ENCODE measurements around the gene SURF1. TPM values are rescaled to one million over a fixed set of nuclear protein-coding genes. Genes with fewer than 3 reads are reported as not detected.
A peak's percentile ranks its signal among the peaks of the same experiment; 100 is the strongest.

SURF1 gene
- total RNA-seq, 1 experiment from 2014 or later: 71.7 TPM

DNA sequence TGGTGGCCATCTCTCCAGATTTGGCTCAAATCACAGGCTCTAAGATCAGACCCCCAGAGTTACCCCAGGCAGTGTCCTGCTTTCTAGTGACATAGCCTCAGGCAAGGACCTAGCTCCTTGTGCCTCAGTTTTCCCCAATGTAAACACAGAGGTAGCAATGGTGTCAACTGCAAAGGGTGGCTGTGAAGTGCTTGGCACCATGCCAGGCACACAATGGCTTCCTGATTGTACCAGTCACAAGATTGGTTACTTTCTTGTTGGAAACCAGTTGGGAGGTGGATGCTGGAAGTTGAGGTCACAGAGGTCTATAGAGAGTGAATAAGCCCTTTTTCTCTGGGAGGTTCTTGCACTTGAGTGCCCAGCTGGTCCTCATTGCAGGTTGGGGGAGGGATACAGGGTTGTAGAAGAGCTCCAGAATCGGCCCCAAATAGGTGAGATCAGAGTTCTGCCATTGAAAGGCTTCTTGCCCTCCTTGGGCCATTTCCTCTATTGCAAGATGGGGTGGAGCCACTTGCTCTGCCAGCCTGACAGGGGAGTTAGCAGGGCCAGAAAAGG lies 22.2 kb upstream of the SURF1 start:
- H4K20me1 ChIP-seq (ENCODE audit: insufficient read depth): 0 out of 2 replicates have a peak, but pooled peaks cover 6% of the 10 kb centered on the region
- H2AFZ ChIP-seq (ENCODE audit: low read depth, low read length, poor library complexity, severe bottlenecking): no peak overlapping the region
- no peak for DNase-seq (ENCODE audit: low read depth, low spot score)
- H3K4me2 ChIP-seq (ENCODE audit: low read length): peak overlapping the region; percentile 55
- H3K27ac ChIP-seq (ENCODE audit: low read depth, low read length): no peak overlapping the region
- BruUV-seq (replicated peaks): no TSS peak
- H3K9me2 ChIP-seq (ENCODE audit: insufficient read depth): no peaks in the 10 kb centered on the region
- H3K79me2 ChIP-seq (ENCODE audit: insufficient read depth, low read length): peaks cover 24% of the 10 kb centered on the region
- intact Hi-C loops (cut with micrococcal nuclease): no loop called here
- no peak overlapping the region for H3K9ac ChIP-seq (ENCODE audit: low read length)
- no peaks in the 10 kb centered on the region for H3K27me3 ChIP-seq (ENCODE audit: insufficient read depth, low read length)
- peaks cover 0 to 10% of the 10 kb centered on the region in 2 experiments; a peak in 1 of 4 replicates for H3K9me3 ChIP-seq (ENCODE audit: control insufficient read depth in 1 of 2, insufficient read depth in 1 of 2, low read depth in 1 of 2, low read length in 2 of 2)
- no peaks in the 10 kb centered on the region; a peak in 1 of 4 replicates for H3K36me3 ChIP-seq (ENCODE audit: control insufficient read depth in 1 of 2, insufficient read depth in 2 of 2, low read length in 2 of 2)
- ChIA-PET POLR2A (interaction anchor here (2.7 kb wide), 1 partner anchor 30 kb away, joined by 15 read pairs; the partner anchor contains the start of genes MED22 and RPL7A), CTCF (interaction anchor here (1.0 kb wide), 1 partner anchor 192 kb away, joined by 3 read pairs; no protein-coding TSS in a partner anchor), RAD21 (ENCODE audit: low non-redundant PET in 1 of 2, low total read pairs in 2 of 2, uncharacterized antibody in 2 of 2, unreplicated experiment in 2 of 2) (no interaction called here)
- TF ChIP-seq ZFX (IDR thresholded peaks at IDR 0.05) (no peak), CEBPB (IDR thresholded peaks at IDR 0.05; ENCODE audit: low read depth) (no peak), RAD21 (IDR thresholded peaks at IDR 0.05; ENCODE audit: low read depth) (no peak), ZNF274 (IDR thresholded peaks at IDR 0.05; ENCODE audit: low read depth, low read length) (no peak), ZBTB33 (IDR thresholded peaks at IDR 0.05; ENCODE audit: extremely low read depth, insufficient replicate concordance, low read length) (no peak), CTCF (IDR thresholded peaks at IDR 0.05 in 2 of 3, conservative IDR thresholded peaks at IDR 0.05 in 1 of 3; ENCODE audit: borderline replicate concordance in 1 of 3, insufficient read depth in 1 of 3, low read depth in 2 of 3, low read length in 2 of 3) (no peak), YY1 (IDR thresholded peaks at IDR 0.05; ENCODE audit: extremely low read depth, insufficient replicate concordance, low read depth, low read length) (no peak), SIN3A (IDR thresholded peaks at IDR 0.05; ENCODE audit: low read depth) (no peak), TCF7L2 (IDR thresholded peaks at IDR 0.05; ENCODE audit: borderline replicate concordance, extremely low read depth, insufficient read depth, insufficient read length) (no peak), EZH2phosphoT487 (IDR thresholded peaks at IDR 0.05; ENCODE audit: borderline replicate concordance) (no peak), POLR2AphosphoS5 (IDR thresholded peaks at IDR 0.05; ENCODE audit: low read depth, low read length) (no peak)
- TF ChIP-seq, protein P1, sequence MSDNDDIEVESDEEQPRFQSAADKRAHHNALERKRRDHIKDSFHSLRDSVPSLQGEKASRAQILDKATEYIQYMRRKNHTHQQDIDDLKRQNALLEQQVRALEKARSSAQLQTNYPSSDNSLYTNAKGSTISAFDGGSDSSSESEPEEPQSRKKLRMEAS (IDR thresholded peaks at IDR 0.05): no peak
- H3K4me3 ChIP-seq (replicated peaks in 1 of 2; ENCODE audit: low read depth in 1 of 2, low read length in 2 of 2): no peak overlapping the region
- ATAC-seq: no peak
- peaks cover 21 to 29% of the 10 kb centered on the region in 2 experiments for H3K4me1 ChIP-seq (ENCODE audit: control insufficient read depth in 1 of 2, insufficient read depth in 2 of 2, low read length in 2 of 2)

Data from HCT116 (cell line).